ENCODE results near the gene HAUS5.
A peak's percentile ranks its signal among the peaks of the same experiment; 100 is the strongest.
"Not testable (repeated sequence)": the region's sequence is repeated elsewhere in the genome, so short reads cannot be mapped to it uniquely, and the experiment has no call there.

Gene HAUS5, protein sequence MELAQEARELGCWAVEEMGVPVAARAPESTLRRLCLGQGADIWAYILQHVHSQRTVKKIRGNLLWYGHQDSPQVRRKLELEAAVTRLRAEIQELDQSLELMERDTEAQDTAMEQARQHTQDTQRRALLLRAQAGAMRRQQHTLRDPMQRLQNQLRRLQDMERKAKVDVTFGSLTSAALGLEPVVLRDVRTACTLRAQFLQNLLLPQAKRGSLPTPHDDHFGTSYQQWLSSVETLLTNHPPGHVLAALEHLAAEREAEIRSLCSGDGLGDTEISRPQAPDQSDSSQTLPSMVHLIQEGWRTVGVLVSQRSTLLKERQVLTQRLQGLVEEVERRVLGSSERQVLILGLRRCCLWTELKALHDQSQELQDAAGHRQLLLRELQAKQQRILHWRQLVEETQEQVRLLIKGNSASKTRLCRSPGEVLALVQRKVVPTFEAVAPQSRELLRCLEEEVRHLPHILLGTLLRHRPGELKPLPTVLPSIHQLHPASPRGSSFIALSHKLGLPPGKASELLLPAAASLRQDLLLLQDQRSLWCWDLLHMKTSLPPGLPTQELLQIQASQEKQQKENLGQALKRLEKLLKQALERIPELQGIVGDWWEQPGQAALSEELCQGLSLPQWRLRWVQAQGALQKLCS

GRCh38 chr19:35612559-35613321 is at the start of gene HAUS5:
HAUS5 (plus strand) TSS chr19:35612735; CDS start chr19:35612795, 60 bp downstream.
- peak; percentile 89 for DNase-seq (ENCODE audit: low read depth)

GRCh38 chr19:35562776-35563175 is 49.8 kb upstream of the HAUS5 start:
- no peak for DNase-seq (ENCODE audit: low read depth)

GRCh38 chr19:35563207-35563829 is 49.2 kb upstream of the HAUS5 start, which contains the start of gene ATP4A:
ATP4A (minus strand) TSS chr19:35563658; CDS start chr19:35563629, 29 bp downstream.
- no peak for DNase-seq (ENCODE audit: low read depth)

- DNase-seq (ENCODE audit: low read depth) = no peak
Observed at GRCh38 chr19:35565016-35565856, 47.3 kb upstream of the HAUS5 start.

DNA sequence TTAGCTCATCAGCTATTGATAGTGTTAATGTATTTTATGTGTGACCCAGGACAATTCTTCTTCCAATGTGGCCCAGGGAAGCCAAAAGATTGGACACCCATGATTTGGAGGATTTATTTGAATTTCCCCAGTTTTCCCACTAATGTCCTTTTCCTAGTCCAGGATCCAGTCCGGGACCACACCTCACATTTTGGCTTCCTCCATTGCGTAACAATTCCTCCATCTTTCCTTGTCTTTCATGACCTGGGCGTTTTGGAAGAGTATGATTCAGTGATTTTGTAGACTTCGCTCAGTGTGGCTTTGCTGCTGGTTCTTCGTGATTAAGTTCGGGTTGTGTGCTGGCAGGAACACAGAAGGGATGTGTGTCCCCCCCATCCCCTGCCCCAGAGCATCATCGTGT is 45.8 kb upstream of the HAUS5 start:
- no peak for DNase-seq (ENCODE audit: low read depth)

- no peak for DNase-seq (ENCODE audit: low read depth)
Observed at GRCh38 chr19:35569281-35569781, 43.2 kb upstream of the HAUS5 start.

- DNase-seq (ENCODE audit: low read depth) = no peak
Observed at GRCh38 chr19:35571406-35571965, 41.0 kb upstream of the HAUS5 start.

GRCh38 chr19:35577918-35578317 is 34.6 kb upstream of the HAUS5 start:
- DNase-seq (ENCODE audit: low read depth) = no peak

GRCh38 chr19:35578707-35579106 is 33.8 kb upstream of the HAUS5 start:
- no peak for DNase-seq (ENCODE audit: low read depth)

- DNase-seq (ENCODE audit: low read depth) = no peak
Observed at GRCh38 chr19:35582760-35583159, 29.8 kb upstream of the HAUS5 start.

DNA sequence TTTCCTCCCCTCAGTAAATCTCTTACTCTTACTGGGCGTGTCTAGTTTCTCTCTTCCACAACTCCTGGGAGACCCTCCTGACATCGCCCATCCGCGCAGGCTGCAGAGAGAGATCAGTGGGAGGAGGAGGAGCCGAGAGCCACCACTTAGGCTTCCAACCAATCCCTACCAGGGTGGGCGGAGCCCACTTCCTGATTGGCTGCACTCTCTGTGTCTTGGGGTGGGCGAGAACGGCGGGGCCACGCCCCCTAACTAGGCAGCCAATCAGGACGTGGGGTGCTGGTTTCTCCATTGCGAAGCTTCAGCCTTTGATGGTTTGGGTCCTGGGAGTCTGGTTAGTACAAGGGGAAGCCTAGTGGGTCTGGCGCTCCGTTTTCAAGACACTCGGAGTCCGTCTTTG is 26.7 kb upstream of the HAUS5 start, which contains the start of gene PMIS2:
Gene PMIS2, plus strand, starts transcription at position 326 of the 400 bp plus-strand sequence. CDS start 87 bp downstream, outside the sequence.
- no peak for DNase-seq (ENCODE audit: low read depth)

DNA sequence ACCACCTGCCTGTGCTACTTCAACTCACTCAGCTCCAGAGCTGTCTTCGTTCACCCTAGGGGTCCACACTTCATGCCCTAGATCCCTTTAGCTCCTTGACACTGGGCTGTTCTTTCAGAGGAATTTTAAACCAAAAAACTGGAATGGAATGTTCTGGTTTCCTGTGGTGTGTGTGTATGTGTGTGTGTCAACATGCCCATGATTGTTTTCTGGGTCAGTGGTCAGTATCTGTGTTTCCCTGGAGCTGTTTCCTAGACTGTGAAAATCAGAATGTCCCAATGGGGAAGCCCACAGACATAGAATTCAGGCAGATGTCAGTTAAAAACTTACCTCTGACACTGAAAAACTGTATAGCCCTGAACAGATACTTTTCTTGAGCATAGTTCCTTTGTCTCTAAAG is 25.2 kb upstream of the HAUS5 start:
- no peak for DNase-seq (ENCODE audit: low read depth)

DNA sequence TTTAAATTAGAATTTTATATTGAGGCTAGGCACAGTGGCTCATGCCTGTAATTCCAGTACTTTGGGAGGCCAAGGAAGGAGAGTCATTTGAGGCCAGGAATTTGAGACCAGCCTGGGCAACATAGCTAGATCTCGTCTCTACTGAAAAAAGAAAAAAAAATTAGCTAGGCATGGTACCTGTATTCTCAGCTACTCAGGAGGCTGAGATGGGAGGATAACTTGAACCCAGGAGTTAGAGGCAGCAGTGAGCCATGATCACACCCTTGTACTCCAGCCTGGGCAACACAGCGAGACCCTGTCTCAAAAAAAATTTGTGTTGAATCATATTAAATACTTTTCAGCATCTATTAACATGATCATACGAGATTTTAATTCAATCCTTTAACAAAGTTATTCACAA is 21.7 kb upstream of the HAUS5 start:
- DNase-seq (ENCODE audit: low read depth) = no peak

DNA sequence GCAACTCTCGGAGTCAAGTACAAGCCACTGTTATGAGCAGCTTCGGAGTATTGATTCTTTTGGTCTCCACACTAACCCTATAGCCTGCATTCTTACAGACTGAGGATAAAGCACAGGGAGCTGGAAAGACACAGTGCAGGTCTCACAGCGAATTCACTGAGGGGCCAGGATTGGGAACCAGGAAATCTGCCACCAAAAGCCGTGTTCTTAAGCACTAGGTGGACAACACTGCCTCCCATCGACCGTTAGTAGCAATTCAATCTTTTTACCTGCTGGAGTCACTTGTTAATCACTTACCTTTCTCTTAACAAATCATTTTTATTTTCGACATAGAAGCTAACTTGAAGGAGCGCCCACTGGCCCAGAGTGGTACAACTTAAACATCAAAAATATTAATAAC is 20.3 kb upstream of the HAUS5 start:
- DNase-seq (ENCODE audit: low read depth) = no peak

- DNase-seq (ENCODE audit: low read depth) = not testable (repeated sequence)
Observed at GRCh38 chr19:35595026-35595425, 17.5 kb upstream of the HAUS5 start.

DNA sequence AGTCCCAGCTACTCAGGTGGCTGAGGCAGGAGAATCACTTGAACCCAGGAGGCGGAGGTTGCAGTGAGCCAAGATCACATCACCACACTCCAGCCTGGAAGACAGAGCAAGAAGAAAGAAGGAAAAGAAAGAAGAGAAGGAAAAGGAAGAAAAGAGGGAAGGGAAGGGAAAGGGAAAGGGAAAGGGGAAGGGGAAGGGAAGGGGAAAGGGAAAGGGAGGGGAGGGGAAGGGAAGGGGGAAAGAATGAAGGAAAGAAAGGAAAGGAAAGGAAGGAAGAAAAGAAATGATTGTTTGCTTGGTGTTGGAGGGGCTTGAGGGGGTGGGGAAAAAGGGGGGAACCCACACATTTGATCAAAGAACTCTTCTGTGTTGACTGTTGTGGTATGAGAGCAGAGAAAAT is 16.6 kb upstream of the HAUS5 start:
- DNase-seq (ENCODE audit: low read depth) = no peak

DNA sequence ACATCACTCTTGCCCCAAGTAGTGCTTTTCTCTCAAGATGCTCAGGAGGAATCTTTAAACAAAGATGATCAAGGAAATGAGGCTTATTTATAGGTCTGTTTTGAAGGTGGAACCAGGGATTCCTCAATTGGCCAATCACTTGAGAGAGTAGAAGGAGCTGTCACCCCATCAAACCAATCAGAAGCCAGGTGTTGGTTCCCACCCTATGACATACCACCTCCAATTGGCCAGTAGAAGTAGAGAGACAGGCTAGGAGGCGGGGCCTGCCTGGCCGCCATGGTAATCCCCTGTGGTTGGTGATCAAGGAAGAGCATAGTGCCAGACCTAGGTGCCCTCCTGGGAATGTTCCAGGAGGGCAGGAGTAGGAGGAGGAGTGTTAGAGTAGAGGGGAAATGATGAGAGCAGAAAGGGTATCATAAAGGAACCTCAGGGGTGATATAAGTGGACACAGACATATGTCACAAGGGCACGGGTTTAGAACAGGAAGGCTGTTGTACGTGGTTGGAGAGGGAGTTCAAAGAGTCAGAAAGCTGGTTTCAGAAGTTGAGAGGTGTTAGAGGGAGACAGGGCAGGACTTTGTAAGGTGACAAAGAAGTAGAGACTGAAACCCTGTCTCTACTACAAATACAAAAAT is 16.1 kb upstream of the HAUS5 start:
- DNase-seq (ENCODE audit: low read depth) = no peak

GRCh38 chr19:35601971-35602370 is 10.6 kb upstream of the HAUS5 start:
- no peak for DNase-seq (ENCODE audit: low read depth)

GRCh38 chr19:35604436-35604835 is 8.1 kb upstream of the HAUS5 start:
- DNase-seq (ENCODE audit: low read depth) = not testable (repeated sequence)

- DNase-seq (ENCODE audit: low read depth) = not testable (repeated sequence)
Observed at GRCh38 chr19:35607170-35607569, 5.4 kb upstream of the HAUS5 start.
